H1 (cell line): ENCODE results near the gene NUAK1. TPM values are rescaled to one million over a fixed set of nuclear protein-coding genes. Genes with fewer than 3 reads are reported as not detected.

Experiments used
- CTCF ChIA-PET: fragments of 300-600 bp; sonication (Branson Sonifier 250); formaldehyde crosslinking; loops from one replicate; lab custom pipeline; 2021; ENCODE audit not compliant: partially characterized antibody; lab: Charles Lee
- POLR2A ChIA-PET: fragments of 300-600 bp; sonication (Branson Sonifier 250); formaldehyde crosslinking; loops from one replicate; lab custom pipeline; 2021; ENCODE audit warnings: inconsistent platforms; ENCODE audit not compliant: partially characterized antibody; lab: Charles Lee
- DNase-seq, 2 experiments: peaks; one replicate each; pipeline versions ENCODE4 v3.0.0 to v3.0.0-alpha.2; 2010 to 2022; ENCODE audit warnings: low spot score in 2 of 2, low read depth in 1 of 2, mixed read lengths in 1 of 2
- FAIRE-seq: peaks from 2 replicates; lab custom pipeline; 2011; peaks lifted over from hg19 to GRCh38; lab: Jason Lieb, UNC
- H2AFZ ChIP-seq: 2 replicates; pipeline ENCODE4 v1.8.1; 2012; ENCODE audit warnings: low read length, inconsistent platforms
- H2AK5ac ChIP-seq: 2 replicates; pipeline ENCODE4 v1.6.1; 2013; ENCODE audit warnings: low read depth, low read length
- H2BK120ac ChIP-seq: replicated peaks from 2 replicates; pipeline ENCODE3; 2013; ENCODE audit warnings: low read depth, low read length, inconsistent platforms
- H2BK12ac ChIP-seq: 2 replicates; pipeline ENCODE4 v1.6.1; 2013; ENCODE audit warnings: low read depth, low read length
- H2BK15ac ChIP-seq: 2 replicates; pipeline ENCODE4 v1.6.1; 2013; ENCODE audit warnings: low read length
- H2BK20ac ChIP-seq: 2 replicates; pipeline ENCODE4 v1.6.1; 2013; ENCODE audit warnings: low read length
- H2BK5ac ChIP-seq: 2 replicates; pipeline ENCODE4 v1.6.1; 2013; ENCODE audit warnings: low read depth, low read length
- H3K14ac ChIP-seq: 2 replicates; pipeline ENCODE4 v1.6.1; 2013; ENCODE audit warnings: inconsistent platforms; ENCODE audit not compliant: insufficient read length
- H3K18ac ChIP-seq: 2 replicates; pipeline ENCODE4 v1.6.1; 2013; ENCODE audit warnings: low read length; ENCODE audit errors: extremely low read depth
- H3K23ac ChIP-seq: 2 replicates; pipeline ENCODE4 v1.6.1; 2013; ENCODE audit warnings: inconsistent platforms; ENCODE audit not compliant: insufficient read length
- H3K23me2 ChIP-seq: 2 replicates; pipeline ENCODE4 v1.6.1; 2013; ENCODE audit warnings: low read depth, low read length
- H3K27ac ChIP-seq: 2 replicates; pipeline ENCODE4 v1.6.1; 2011; ENCODE audit warnings: low read depth, low read length, inconsistent platforms
- H3K27me3 ChIP-seq, 4 experiments: replicated peaks in 1 of 4; 1 replicate in 1 of 4; 2 replicates in 3 of 4; pipeline versions ENCODE4 v1.6.1 to v1.8.1; 2011 to 2013; ENCODE audit warnings: low read length in 3 of 4, mild to moderate bottlenecking in 3 of 4, inconsistent platforms in 2 of 4, mixed read lengths in 2 of 4, moderate library complexity in 1 of 4; ENCODE audit not compliant: control insufficient read depth in 3 of 4, insufficient read depth in 3 of 4; ENCODE audit errors: extremely low read depth in 1 of 4
- H3K36me3 ChIP-seq, 4 experiments: 2 replicates each; pipeline versions ENCODE4 v1.6.1 to v1.8.1; 2011 to 2013; ENCODE audit warnings: mild to moderate bottlenecking in 4 of 4, low read length in 3 of 4, moderate library complexity in 2 of 4, control low read depth in 1 of 4, inconsistent platforms in 1 of 4; ENCODE audit not compliant: insufficient read depth in 4 of 4, control insufficient read depth in 2 of 4
- H3K4ac ChIP-seq: replicated peaks from 2 replicates; pipeline ENCODE3; 2013; ENCODE audit warnings: low read length, low read depth, mixed read lengths, inconsistent platforms; ENCODE audit not compliant: insufficient read length
- H3K4me1 ChIP-seq, 4 experiments: replicated peaks in 1 of 4; 1 replicate in 1 of 4; 2 replicates in 3 of 4; pipeline versions ENCODE4 v1.6.1 to v1.8.1; 2011 to 2013; ENCODE audit warnings: low read length in 3 of 4, inconsistent platforms in 2 of 4, mixed read lengths in 1 of 4; ENCODE audit not compliant: insufficient read depth in 4 of 4, control insufficient read depth in 3 of 4
- H3K4me2 ChIP-seq, 2 experiments: 2 replicates each; pipeline versions ENCODE4 v1.6.1 to v1.8.1; 2011 to 2013; ENCODE audit warnings: low read depth in 2 of 2, low read length in 2 of 2, control low read depth in 1 of 2, inconsistent platforms in 1 of 2, mild to moderate bottlenecking in 1 of 2; ENCODE audit not compliant: insufficient read depth in 1 of 2
- H3K4me3 ChIP-seq, 4 experiments: fragments of 200-600, 300-600 bp in 1 of 4; sonication (generic), shearing (Covaris generic), sonication (Bioruptor Twin) in 1 of 4; 2 replicates each; pipeline versions ENCODE4 v1.5.1 to v1.8.1; 2011 to 2016; ENCODE audit warnings: low read length in 4 of 4, low read depth in 3 of 4, control low read depth in 2 of 4, inconsistent platforms in 2 of 4, mild to moderate bottlenecking in 2 of 4, mixed read lengths in 1 of 4, moderate library complexity in 1 of 4; ENCODE audit not compliant: insufficient read depth in 2 of 4; ENCODE audit errors: extremely low read depth in 1 of 4
- H3K56ac ChIP-seq: replicated peaks from 2 replicates; pipeline ENCODE3; 2013; ENCODE audit warnings: low read depth, mild to moderate bottlenecking, mixed read lengths, low read length, inconsistent platforms; ENCODE audit not compliant: insufficient read length
- H3K79me1 ChIP-seq: 2 replicates; pipeline ENCODE4 v1.6.1; 2013; ENCODE audit warnings: low read depth, low read length, control low read depth
- H3K79me2 ChIP-seq, 2 experiments: 2 replicates each; pipeline versions ENCODE4 v1.6.1 to v1.8.1; 2012 to 2013; ENCODE audit warnings: low read length in 2 of 2, mild to moderate bottlenecking in 2 of 2, inconsistent platforms in 1 of 2; ENCODE audit not compliant: insufficient read depth in 2 of 2, control insufficient read depth in 1 of 2
- H3K9ac ChIP-seq, 4 experiments: replicated peaks in 1 of 4; 1 replicate in 1 of 4; 2 replicates in 3 of 4; pipeline versions ENCODE4 v1.6.1 to v1.8.1; 2011 to 2013; ENCODE audit warnings: low read depth in 3 of 4, low read length in 3 of 4, control low read depth in 2 of 4, mild to moderate bottlenecking in 2 of 4, moderate library complexity in 2 of 4, inconsistent platforms in 1 of 4; ENCODE audit errors: extremely low read depth in 1 of 4
- H3K9me3 ChIP-seq, 2 experiments: 2 replicates each; pipeline versions ENCODE4 v1.6.1 to v1.8.1; 2012 to 2013; ENCODE audit warnings: mild to moderate bottlenecking in 2 of 2, moderate library complexity in 2 of 2, control low read depth in 1 of 2, inconsistent platforms in 1 of 2, low read depth in 1 of 2, low read length in 1 of 2, mixed read lengths in 1 of 2; ENCODE audit not compliant: insufficient read depth in 2 of 2
- H4K20me1 ChIP-seq, 2 experiments: replicated peaks in 1 of 2; 2 replicates each; pipeline versions ENCODE3 to v1.8.1; 2011 to 2013; ENCODE audit warnings: inconsistent platforms in 2 of 2, low read length in 2 of 2, mild to moderate bottlenecking in 1 of 2; ENCODE audit not compliant: insufficient read depth in 2 of 2, control insufficient read depth in 1 of 2
- H4K5ac ChIP-seq: 2 replicates; pipeline ENCODE4 v1.6.1; 2013; ENCODE audit warnings: low read length, low read depth, mixed read lengths, inconsistent platforms; ENCODE audit not compliant: insufficient read length
- H4K8ac ChIP-seq: 2 replicates; pipeline ENCODE4 v1.8.0; 2013; ENCODE audit warnings: mild to moderate bottlenecking, moderate library complexity, low read length, inconsistent platforms; ENCODE audit not compliant: insufficient read depth; ENCODE audit errors: extremely low read depth
- H4K91ac ChIP-seq: replicated peaks from 2 replicates; pipeline ENCODE3; 2013; ENCODE audit warnings: low read length, mixed read lengths, inconsistent platforms; ENCODE audit not compliant: insufficient read length
- EZH2 ChIP-seq: fragments of 200-600 bp; sonication (generic); IDR thresholded peaks from 2 replicates; pipeline ENCODE4 v1.7.1; 2012; ENCODE audit warnings: low read depth, mild to moderate bottlenecking, moderate library complexity, low read length, inconsistent platforms; ENCODE audit not compliant: severe bottlenecking
- JUND ChIP-seq: IDR thresholded peaks from 2 replicates; pipeline ENCODE4 v1.6.1; 2011; ENCODE audit warnings: mild to moderate bottlenecking, improper control_type of control experiment, low read length
- KDM4A ChIP-seq: IDR thresholded peaks from one replicate; pipeline ENCODE4 v1.7.1; 2012; ENCODE audit warnings: low read depth, mild to moderate bottlenecking, moderate library complexity, low read length, inconsistent platforms; ENCODE audit not compliant: severe bottlenecking
- TCF12 ChIP-seq: IDR thresholded peaks from 2 replicates; pipeline ENCODE4 v1.6.1; 2011; ENCODE audit warnings: low read depth, mild to moderate bottlenecking, low read length
- TEAD4 ChIP-seq: IDR thresholded peaks from 2 replicates; pipeline ENCODE4 v1.6.1; 2012; ENCODE audit warnings: low read depth, low read length, inconsistent platforms, mixed read lengths
- WGBS, 2 experiments: shearing (Covaris generic) in 1 of 2; methylation state at CpG; one replicate each; pipeline versions ENCODE4 v1.1.6 to v1.1.7; 2013 to 2015; ENCODE audit warnings: low lambda C conversion rate in 2 of 2, mixed read lengths in 2 of 2, inconsistent platforms in 1 of 2, low coverage in 1 of 2, missing lambda C conversion rate in 1 of 2; ENCODE audit not compliant: insufficient replicate concordance in 2 of 2, insufficient coverage in 1 of 2, insufficient read length in 1 of 2; ENCODE audit errors: extremely low coverage in 1 of 2, missing lambda C conversion rate in 1 of 2; 5-methylcytosine and 5-hydroxymethylcytosine counted together
- polyA plus RNA-seq, 7 experiments: library from polyadenylated mRNA; depleted of rRNA in 3 of 7; stranded (reverse) in 5 of 7; unstranded in 2 of 7; fragments of >200 nt in 5 of 7; fragments of 200-250 nt in 2 of 7; gene quantifications; 1 replicate in 5 of 7; 2 replicates in 1 of 7; 4 replicates in 1 of 7; pipeline versions ENCODE4 v1.2.1 to v1.2.3, GENCODE V29; 2011 to 2013; ENCODE audit warnings: missing spikeins in 2 of 7, mixed read lengths in 2 of 7
- total RNA-seq: library from RNA; stranded (reverse); fragmentation: NEBNext Ultra II Directional; extraction: Animal tissue kit (Norgen Biotek cat#: 25700); gene quantifications from 2 replicates; pipeline ENCODE4 v1.2.1, GENCODE V29; 2021

NUAK1 gene
- total and polyA plus RNA-seq, 2 of the 8 experiments (the other 6 are each of a cell fraction or from before 2014, with no cell fraction given) = 6.7 to 18.2 TPM

- no peaks in the 10 kb centered on the region for H3K27me3 ChIP-seq
- H3K23me2 ChIP-seq = no peaks in the 10 kb centered on the region
- H3K23ac ChIP-seq = no peak overlapping the region
- H3K27ac ChIP-seq = no peak overlapping the region
- no peaks in the 10 kb centered on the region for H3K9me3 ChIP-seq
- H3K79me1 ChIP-seq = no peaks in the 10 kb centered on the region
- no peak overlapping the region for H4K8ac ChIP-seq
- H3K18ac ChIP-seq = no peak overlapping the region
- no peak overlapping the region for H2BK12ac ChIP-seq
- H3K4me1 ChIP-seq = peaks cover 5 to 13% (median 8%) of the 10 kb centered on the region in 4 experiments
- H3K56ac ChIP-seq = no peak overlapping the region
- no peaks in the 10 kb centered on the region for H3K79me2 ChIP-seq
- no peak overlapping the region for H4K91ac ChIP-seq
- no peak overlapping the region for H3K4ac ChIP-seq
- H3K14ac ChIP-seq = no peak overlapping the region
- no peak overlapping the region for H4K5ac ChIP-seq
- 93% methylated on average over 15 of the region's 15 CpGs; no CpG with 5 or more reads in 1 of the 2 experiments for WGBS, 2 experiments
- no peak overlapping the region for H2BK15ac ChIP-seq
- TF ChIP-seq KDM4A (no peak), EZH2 (no peak), JUND (no peak), TCF12 (no peak), TEAD4 (no peak)
- H3K9ac ChIP-seq = no peak overlapping the region
- ChIA-PET CTCF (no interaction called here), POLR2A (no interaction called here)
- H3K4me2 ChIP-seq = no peak overlapping the region; a peak in 1 of 4 replicates
- no peak overlapping the region for H3K4me3 ChIP-seq
- no peak overlapping the region for H2BK20ac ChIP-seq
- no peak overlapping the region; the same call in 1 of the 2 replicates for H2BK5ac ChIP-seq
- no peaks in the 10 kb centered on the region for H4K20me1 ChIP-seq
- no peak for FAIRE-seq
- H3K36me3 ChIP-seq = peaks cover 5 to 16% (median 9%) of the 10 kb centered on the region in 4 experiments; a peak in 6 of 8 replicates
- no peak overlapping the region for H2BK120ac ChIP-seq
- H2AFZ ChIP-seq = no peak overlapping the region
- DNase-seq = no peak
- H2AK5ac ChIP-seq = no peak overlapping the region
Measured at GRCh38 chr12:106082216-106083175, 56.3 kb downstream of the NUAK1 start.
